Body of pancreas (tissue), 4 donors: Measurements from ENCODE around the gene LTA.

ENCODE experiments used
- POLR2A ChIP-seq, 3 donors: fragments of 450-650 bp; IDR thresholded peaks; one replicate each; pipeline ENCODE4 v1.6.1; 2016; ENCODE audit warnings: antibody characterized with exemption in 3 of 3, mild to moderate bottlenecking in 2 of 3
- TF ChIP-seq, protein P1 (sequence below), 7 experiments: fragments of 450-650 bp in 4 of 7; fragments of 200-600 bp in 3 of 7; sonication (generic) in 3 of 7; IDR thresholded peaks; one replicate each; pipeline ENCODE4 v1.5.1; 2016 to 2019; ENCODE audit warnings: antibody characterized with exemption in 7 of 7

DNA sequence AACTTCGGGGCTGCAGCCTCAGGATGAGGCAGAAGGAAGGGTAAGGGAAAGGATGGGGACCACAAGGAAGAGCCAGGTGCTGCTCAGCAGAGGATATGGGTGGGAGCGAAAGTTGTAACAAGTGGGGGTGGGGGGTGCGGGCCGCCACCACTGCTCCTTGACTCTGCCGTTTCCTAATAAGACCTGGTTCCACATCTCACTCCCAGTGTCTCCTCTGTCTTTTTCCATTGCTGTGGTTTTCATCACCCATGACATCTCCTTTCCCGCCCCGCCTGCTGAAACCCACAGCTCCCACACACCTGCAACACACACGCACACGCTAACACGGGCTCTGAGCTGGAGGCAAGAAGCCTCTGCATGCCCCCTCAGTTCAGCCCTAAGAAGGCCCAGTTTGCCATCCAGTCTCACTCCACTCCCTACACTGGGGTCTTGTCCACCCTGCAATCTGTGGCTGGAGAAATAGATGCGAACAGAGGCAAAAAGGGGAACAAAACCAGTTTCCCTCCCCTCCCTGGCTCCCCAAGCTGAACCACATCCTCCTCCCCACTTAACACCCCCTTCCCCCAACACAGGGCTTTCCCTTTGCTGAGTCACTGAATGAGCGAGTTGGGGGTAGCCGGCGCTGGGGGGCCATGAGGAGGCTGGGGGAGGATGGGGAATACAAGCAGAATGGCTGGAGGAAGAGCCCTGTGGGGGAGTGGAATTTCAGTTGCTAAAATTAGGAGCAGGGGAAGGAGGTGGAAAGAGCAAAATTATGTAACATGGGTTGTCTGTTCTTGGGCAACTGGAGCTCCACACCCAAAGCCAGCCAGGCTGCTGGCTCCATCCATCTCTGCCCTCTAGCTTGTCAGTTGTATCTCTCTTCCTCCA is 13.2 kb upstream of the LTA start:
- TF ChIP-seq, protein P1, sequence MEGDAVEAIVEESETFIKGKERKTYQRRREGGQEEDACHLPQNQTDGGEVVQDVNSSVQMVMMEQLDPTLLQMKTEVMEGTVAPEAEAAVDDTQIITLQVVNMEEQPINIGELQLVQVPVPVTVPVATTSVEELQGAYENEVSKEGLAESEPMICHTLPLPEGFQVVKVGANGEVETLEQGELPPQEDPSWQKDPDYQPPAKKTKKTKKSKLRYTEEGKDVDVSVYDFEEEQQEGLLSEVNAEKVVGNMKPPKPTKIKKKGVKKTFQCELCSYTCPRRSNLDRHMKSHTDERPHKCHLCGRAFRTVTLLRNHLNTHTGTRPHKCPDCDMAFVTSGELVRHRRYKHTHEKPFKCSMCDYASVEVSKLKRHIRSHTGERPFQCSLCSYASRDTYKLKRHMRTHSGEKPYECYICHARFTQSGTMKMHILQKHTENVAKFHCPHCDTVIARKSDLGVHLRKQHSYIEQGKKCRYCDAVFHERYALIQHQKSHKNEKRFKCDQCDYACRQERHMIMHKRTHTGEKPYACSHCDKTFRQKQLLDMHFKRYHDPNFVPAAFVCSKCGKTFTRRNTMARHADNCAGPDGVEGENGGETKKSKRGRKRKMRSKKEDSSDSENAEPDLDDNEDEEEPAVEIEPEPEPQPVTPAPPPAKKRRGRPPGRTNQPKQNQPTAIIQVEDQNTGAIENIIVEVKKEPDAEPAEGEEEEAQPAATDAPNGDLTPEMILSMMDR (IDR thresholded peaks at IDR 0.05): no peak
- TF ChIP-seq POLR2A (IDR thresholded peaks at IDR 0.05): no peak
